NCI-H1694 treated with DMSO at 0.1 percent for 48 hours (cell line): ENCODE data around the gene MACROD2.
A peak's percentile ranks its signal among the peaks of the same experiment; 100 is the strongest.
"Not testable (repeated sequence)": the region's sequence is repeated elsewhere in the genome, so short reads cannot be mapped to it uniquely, and the experiment has no call there.

ENCODE experiments used
- DNase-seq: peaks from one replicate; lab custom pipeline; 2025; lab: John Stamatoyannopoulos, UW

Gene MACROD2

DNA sequence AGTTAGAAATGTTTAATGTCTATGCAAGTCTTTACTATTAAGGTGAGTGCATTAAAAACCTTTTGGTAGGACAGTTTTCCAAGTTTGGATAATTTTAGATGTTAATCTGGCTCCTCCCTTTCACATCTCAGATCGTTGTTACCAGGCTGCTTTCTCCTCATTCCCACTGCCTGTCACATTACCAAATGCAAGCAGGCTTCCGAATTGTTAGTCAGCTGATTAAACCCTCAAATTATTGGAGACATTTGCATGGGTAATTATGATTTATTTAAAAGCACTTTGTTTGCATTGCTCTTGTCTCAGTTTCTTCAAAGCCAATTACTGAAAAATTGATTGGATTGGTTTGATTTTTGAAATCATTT, 1761.4 kb downstream of the MACROD2 start:
- no peak for DNase-seq

DNA sequence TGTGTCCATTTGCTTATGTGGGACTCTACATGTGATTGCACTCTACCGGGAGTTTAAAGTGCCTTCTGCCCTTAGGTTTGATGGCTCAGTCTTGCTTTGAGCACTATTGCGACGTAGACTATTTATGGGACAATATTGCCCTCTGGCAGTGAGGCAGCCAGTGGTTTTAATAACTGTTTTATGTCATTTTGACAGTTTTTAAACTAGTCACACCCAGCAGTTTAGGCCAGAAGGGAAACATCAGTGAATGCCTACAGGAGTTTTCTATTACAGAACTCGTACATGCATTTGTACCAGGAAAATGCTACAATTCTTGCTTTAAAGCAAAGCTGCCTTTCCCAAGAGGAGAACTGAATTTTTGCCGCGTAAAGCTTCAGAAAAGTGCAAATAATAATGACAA, 1764.3 kb downstream of the MACROD2 start:
- DNase-seq, result peak; percentile 49

DNA sequence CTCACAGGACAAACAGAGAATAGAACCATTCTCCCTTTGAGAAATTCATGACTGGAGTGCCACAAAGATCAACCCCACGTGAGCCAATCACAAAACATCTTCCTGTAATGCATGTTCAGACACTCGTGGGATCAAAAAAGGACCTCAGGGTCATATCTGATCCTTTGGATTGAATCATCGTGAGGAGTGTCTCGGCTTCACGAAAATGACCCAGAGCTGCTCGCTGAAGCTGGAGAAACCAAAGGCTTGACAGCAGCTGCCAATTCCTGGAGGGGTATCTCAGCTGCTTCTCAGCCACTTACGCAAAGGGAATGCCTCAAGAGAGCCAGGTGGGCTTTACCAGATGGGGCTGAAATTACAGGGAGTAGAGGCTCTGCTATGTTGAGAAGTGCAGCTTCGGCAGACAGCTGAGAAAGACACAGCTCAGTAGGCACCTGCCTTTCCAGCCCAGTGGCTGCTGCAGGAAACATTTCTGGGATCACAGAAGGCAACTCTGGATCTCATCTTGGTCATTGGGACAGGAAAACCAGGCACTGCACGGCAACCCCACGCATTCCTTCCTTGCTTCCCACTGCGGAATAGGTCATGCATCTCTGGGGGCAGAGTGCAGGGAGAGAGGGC, 1764.8 kb downstream of the MACROD2 start:
- DNase-seq, result peak; percentile 53

DNA sequence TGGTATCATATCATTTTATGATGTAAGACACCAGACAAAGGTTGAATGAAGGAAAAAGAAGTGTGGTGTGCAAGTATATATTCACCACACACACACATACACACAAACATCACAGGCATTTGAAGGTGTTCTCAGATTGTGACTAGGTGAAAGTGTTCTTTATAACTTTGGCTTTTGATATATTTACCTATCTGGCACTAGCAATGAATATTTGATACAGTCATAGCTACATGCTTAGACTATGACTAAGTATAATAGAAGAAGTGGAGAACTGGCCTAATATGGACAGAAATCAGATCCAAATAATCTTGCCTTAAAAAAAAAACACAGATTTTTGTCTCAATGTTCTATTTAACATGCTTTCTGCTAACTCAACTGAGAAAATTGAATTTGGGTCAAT, 1768.0 kb downstream of the MACROD2 start:
- no peak for DNase-seq

DNA sequence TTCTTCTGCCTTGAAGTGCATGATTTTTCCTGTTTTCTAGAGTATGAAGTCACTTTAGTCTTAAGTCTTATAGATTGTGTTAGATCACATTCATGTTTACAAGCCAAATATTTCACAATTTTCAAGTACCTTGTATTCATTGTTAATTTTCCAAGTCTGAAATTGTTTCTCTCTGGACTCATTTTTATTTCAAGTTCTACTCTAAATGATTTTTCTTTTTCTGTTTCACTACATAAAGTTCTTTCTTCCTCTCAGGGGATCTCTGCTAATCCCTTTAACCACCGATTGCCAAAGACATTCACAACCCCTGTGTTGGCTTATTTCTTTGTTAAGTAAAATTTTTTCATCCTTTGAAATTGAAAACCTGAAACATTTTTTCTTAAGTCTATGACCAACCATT, 1772.3 kb downstream of the MACROD2 start:
- DNase-seq, result no peak

DNA sequence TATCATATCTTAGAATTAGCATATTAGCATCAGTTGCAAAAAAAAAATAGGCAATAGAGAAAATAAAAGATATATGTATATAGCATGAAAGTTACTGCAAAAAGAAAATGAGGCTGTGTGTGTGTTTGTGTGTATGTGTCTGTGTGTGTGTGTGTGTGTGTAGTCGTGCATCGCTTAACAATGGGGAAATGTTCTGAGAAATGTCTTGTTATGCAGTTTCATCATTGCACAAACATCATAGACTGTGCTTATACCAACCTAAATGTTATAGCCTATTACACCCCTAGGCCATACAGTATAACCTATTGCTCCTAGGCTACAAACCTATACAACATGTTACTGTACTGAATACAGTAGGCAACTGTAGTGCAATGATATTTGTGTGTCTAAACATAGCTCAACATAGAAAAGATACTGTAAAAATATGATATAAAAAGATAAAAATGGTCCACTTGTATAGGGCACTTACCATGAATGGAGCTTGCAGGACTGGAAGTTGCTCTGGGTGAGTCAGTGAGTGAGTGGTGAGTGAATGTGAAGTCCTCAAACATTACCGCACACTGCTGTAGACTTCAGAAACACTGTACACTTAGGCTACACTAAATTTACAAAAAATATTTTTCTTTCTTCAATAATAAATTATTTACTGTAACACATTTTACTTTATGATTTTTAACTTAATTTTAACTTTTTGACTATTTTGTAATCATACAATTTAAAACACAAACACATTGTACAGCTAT, 1772.9 kb downstream of the MACROD2 start:
- no peak for DNase-seq

DNA sequence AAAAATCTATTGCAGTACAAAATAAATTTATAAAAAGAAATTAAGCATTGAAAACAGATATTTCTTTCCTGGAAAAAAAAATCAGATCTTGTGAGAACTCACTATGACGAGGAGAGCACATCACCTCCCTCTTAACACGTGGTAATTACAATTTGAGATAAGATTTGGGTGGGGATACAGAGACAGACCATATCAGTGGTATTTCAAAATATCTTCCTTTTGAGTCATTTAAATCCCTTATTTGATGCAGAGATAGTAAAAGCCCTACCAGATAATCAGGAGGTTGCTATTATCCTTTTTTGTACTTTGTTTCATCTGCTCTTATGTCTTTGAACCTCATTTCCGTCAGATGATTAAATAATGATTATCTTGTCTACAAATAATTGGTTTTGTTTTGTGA, 1777.5 kb downstream of the MACROD2 start:
- DNase-seq, result no peak

DNA sequence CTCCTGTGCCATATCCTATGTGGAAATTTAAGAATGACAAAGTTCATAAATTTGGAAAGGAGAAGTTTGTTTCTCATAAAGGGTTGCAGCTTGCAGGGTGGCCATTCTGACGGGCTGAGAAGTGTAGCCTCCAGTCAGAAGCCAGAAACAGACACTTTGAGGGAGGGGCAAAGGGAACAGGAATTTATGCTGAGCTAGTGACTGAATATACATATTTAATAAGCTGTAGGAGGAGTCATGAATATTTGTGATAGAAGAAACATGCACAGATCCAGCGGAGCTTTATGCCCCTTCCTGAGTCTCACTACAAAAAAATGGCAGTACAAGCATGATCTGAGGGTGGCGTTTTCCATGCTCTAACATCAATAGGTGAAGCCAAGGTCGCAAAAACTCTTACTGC, 1779.6 kb downstream of the MACROD2 start:
- DNase-seq, result no peak

DNA sequence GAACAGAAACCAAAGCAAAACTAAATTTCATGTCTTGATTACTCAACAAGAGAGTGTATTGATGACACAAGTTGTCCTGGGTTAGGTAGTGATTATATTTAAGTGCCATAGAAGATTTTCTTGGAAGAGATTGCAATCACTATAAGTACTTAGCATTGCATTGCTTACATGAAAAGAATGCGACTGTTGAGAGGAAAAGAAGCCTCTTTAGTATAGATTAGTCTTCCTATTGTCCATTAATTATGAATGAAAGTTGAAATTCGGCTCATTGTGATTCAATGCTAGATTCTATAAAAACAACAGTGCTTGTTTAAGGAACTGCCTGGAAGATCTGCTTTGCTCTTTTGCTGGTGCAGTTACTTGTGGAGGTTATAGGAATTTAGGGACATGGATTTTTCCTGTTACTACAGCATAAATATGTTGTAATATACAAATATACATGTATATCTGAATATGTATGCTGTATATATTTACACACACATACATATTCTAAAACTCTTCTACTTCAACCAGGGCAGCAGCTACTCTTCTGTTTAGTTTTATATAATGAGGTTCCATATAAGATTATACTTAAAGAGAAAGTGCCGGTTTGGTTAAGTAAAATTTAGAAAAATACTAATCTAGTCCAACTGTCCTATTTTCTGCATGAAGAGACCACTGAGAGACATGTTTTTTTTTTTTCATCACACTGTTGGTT, 1781.6 kb downstream of the MACROD2 start:
- no peak for DNase-seq

DNA sequence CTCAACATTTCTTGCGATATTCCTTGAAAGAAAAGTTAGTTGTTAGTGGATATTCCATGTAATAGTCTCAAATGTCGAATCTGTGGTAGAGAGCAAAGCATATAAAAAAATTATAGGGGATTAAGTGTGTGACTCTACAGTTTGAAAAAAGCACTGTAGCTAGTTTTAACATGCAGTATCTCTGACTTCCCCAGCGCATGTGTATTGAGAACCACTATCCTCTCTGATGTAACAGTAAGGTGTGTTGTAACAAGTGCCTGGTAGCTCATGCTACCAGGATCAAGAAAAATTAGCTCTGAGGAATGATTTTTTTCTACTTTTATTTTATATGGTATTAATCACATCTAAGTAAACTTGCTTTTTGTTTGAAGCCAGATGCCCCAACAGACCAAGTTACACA, 1788.7 kb downstream of the MACROD2 start:
- no peak for DNase-seq

DNA sequence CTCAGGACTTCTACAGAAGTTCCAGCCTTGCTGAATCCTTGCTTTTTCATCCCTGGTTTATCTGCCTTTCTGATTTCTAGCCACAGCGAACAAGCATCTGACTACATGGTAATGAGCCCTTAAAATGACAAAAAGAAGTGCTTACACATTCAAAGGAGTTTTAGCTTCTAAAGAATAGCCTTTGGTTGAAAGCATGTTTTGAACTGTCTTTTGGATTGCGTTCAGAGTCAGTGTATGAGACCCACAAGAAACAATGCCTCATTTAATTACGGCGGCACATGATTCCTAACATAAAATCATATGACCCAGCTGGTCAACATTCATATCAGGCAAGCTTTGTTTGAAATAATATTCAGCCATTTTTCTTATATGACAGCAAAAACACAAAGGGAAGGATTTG, 1793.8 kb downstream of the MACROD2 start:
- DNase-seq, result no peak

DNA sequence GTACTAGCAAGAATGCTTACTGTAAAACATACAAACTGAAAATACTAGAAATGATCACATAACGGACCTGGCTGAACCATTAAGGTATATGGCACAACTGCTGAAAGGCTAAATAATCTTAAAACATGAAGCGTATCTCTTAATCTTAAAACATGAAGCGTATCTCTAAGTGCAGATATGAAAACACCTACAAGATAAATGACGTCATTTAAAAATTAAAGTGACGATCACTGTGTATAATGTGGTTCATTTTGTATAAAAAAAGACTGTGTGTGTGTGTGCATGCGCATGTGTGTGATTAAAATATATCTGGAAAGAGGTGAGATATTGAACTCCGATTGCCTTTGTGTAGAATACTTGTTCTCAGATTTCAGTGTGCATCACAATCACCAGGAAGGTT, 1797.5 kb downstream of the MACROD2 start:
- DNase-seq, result no peak

DNA sequence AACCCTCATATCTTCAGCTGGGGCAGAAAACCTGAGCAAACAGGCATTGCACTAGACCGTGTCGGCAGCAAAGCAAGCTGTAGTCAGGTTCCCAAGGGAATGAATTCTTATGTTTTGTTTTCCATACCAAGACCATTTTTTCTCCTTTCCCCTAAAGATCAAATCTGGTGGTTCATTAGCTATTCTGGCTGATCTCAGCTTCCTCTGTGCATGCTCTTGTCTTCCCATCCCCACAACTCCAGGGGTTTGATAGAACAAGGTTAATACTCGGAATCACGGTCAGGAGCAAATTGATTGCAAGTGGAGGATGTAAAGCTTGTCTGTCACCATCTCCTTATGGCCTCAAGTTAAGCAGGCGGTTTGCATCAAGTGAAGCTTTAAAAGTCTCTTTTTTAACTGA, 1799.1 kb downstream of the MACROD2 start:
- DNase-seq, result no peak

DNA sequence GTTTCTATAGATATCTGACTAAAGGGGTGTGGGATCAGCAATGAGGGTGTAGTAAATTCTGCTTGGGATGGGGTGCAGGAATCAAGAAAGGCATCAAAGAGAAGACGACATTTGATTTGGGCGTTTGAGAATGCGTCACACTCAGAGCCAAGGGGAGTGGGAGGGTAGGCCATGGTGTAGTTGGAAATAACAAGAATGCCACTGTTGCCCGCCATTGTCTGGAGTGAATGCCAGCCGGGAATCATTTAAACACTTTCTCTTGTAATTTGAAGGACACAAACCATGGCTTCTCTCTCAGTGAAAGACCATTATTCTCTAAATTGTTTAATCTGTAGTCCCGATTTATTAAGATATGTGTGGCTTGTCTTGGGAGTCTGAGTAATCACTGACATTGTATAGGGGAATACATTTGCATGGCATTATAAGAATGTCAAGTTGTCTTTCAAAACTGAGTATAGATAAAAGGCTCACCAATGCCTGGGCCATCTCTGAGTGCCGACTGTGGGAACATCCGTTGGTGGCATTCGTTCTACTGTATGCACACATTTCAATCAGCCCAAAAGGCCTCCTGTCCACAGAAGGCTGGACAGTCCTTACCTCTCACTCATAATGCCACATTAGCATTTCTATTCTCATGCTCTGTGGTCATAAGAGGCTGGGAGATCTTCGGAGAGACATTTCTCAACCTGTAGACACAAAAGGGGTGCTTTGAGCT, 1800.1 kb downstream of the MACROD2 start:
- no peak for DNase-seq

DNA sequence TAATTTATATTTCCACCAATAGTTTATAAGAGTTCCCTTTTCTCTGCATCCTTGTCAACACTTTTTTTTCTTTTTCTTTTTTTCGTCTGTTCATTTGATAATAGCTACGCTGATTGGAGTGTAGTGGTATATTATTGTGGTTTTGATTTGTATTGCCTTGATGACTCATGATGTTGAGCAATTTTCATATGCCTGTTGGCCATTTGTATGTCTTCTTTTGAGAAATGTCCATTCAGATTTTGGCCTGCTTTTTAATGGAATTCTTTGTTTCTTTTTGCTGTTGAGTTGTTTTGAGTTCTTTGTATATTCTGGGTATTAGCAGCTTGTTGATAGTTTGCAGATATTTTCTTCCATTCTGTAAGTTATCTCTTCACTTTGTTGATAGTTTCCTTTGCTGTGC, 1804.6 kb downstream of the MACROD2 start:
- no peak for DNase-seq

DNA sequence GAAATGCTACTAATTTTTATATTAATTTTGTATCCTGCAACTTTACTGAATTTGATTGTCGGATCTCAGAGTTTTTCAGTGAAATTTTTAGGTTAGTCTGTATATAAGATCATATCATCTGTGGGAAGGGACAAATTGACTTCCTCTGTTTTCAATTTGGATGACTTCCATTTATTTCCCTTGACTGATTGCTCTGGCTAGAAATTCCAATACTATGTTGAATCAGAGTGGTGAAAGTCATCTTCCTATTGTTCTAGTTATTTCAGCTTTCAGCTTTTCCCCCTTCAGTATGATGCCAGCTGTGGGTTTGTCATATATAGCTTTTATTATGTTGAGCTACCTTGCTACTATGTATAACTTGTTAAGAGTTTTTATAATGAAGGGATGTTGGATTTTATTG, 1806.7 kb downstream of the MACROD2 start:
- DNase-seq, result no peak

DNA sequence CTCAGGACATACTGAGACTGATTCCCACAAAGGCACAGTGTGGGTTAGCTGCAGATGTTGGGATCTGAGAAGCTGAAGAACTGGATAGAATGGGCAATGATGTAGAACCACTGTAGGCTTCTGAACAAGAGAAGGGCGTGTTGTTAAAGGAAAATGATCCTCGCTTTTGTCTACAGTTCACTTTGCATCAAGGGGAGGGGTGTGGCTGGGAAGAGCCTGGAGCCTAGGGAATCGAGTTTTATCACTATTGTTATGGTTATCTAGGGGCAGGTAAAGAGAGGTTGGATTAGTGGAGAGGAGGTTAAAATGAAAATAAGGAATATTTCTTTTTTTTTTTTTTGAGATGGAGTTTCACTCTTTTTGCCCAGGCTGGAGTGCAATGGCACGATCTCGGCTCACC, 1809.8 kb downstream of the MACROD2 start:
- no peak for DNase-seq

DNA sequence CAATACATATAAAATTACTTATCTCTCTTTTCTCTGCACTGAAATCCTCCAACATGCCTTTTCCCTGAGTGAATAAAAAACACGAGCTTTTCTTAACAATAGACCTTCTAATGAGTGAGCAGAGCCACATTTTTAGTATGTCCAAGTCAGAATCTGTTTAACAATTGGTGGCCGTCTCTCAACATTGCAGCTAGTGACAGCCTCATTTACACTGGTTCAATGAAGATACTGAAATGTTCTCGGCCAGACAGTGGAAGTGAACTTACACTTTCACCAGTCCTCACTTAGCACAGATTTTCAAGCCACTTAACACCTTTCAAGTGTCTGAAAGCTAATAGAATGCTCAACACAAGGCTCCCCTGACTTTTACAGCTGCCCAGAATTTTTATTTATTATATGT, 1810.8 kb downstream of the MACROD2 start:
- DNase-seq, result no peak

DNA sequence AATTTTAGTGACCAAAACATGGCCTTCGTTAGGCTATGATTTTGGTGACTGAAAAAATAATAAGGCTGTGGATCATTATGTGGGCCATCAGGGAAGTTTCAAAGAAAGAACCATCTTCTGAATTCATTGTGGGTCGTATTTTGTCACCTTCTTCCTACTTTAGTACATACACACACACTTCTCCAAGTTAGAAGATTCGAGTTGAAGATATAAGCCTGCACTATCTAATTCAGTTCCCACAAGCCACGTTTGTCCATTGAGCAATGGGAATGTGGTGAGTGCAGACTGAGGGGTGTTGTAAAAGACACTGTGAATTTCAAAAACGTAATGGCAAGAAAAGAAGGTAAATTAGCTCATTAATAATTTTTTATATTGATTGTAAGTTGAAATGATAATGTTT, 1812.0 kb downstream of the MACROD2 start:
- no peak for DNase-seq

DNA sequence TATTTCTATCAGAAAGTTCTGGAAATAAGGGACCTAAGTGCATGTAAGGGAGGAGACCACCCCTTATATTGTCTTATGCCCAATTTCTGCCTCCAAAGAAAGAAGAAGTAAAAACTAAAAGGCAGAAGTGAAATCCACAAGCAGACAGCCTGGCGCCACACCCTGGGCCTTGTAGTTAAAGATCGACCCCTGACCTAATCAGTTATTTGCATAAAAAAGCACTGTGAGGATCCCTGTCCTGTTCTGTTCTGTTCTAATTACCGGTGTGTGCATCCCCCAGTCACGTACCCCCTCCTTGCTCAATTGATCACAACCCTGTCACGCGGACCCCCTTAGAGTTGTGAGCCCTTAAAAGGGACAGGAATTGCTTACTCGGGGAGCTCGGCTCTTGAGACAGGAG, 1812.5 kb downstream of the MACROD2 start:
- DNase-seq, result not testable (repeated sequence)

DNA sequence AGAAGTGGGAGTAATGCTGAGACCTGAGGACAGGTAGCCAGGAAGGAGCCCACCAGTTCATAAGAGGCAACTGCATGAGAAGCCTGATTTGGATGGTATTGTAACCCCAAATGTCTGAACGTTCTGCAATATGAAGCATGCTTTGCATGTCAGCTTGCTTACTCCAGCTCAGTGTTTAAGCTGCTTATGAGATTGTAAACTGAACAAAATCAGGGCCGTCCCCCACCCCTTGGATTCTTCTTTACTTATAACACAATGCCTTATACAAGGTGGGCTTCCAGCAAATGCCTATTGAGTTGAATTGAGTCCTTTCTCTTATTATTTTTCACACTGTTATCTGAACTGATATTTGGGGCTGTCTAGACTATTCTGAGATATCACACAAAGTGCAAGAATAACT, 1816.6 kb downstream of the MACROD2 start:
- no peak for DNase-seq

DNA sequence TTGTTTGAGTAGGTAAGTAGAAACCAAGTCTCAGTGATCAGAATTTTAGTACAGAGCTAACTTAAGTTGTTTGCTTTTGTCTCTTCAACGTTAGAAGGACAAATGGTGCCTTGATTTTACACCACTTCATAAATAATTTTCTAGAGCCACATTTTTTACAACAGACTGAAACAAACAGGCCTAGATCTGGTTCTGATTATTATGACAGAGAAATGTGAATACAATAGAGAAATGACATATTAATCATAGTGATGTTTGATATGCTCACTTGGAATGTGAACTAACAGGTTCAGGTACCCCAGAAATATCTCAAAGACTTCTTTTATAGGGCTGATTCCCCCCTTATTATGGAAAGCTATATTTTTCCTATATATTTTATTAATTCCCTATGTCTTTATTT, 1817.4 kb downstream of the MACROD2 start:
- no peak for DNase-seq

DNA sequence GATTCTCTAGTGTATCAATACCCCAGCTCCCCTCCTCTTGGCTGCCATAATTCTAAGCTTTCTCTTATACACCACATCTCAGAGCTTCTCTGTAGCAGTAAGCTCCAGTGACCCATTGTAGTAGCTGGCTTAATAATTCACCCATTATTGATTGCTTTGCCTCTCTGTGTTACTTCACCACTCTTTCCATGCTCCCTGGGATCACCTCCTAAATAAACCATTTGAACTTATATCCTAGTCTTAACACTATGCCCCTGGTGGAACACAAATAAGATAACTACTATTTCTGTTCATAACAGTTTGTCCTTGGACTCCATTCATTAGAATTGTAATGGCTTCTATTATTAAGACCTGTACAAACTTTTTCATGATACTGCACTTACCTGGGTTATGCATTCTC, 1819.0 kb downstream of the MACROD2 start:
- DNase-seq, result no peak
